Measurements from ENCODE around the gene FXYD1.
"Not testable (repeated sequence)": the region's sequence is repeated elsewhere in the genome, so short reads cannot be mapped to it uniquely, and the experiment has no call there.

The FXYD1 gene

GRCh38 chr19:35144259-35144599 is 5.6 kb downstream of the FXYD1 start:
- no peak for DNase-seq

GRCh38 chr19:35144600-35145436 is 6.2 kb downstream of the FXYD1 start:
- DNase-seq: no peak

- DNase-seq: no peak
These were observed 8.3 kb downstream of the FXYD1 start for GRCh38 chr19:35146746-35147459.

DNA sequence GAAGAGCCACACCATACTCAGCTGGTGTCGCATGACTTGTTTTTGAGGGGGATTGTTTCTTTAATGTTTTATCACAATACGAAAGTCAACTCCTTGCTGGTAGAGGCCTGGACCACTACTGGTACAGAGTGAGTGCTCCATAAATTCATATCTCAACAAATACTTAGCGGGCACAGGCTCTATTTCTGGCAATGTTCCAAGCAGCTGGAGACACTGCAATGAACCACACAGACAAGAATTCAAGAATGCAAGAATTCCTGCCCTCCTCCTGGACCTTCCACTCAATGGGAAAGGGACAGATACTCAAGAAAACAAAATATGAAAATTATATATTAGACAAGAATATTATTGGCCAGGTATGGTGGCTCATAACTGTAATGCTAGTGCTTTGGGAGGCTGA is 10.8 kb downstream of the FXYD1 start:
- no peak for DNase-seq

GRCh38 chr19:35150445-35150844 is 11.8 kb downstream of the FXYD1 start:
- DNase-seq: no peak

DNA sequence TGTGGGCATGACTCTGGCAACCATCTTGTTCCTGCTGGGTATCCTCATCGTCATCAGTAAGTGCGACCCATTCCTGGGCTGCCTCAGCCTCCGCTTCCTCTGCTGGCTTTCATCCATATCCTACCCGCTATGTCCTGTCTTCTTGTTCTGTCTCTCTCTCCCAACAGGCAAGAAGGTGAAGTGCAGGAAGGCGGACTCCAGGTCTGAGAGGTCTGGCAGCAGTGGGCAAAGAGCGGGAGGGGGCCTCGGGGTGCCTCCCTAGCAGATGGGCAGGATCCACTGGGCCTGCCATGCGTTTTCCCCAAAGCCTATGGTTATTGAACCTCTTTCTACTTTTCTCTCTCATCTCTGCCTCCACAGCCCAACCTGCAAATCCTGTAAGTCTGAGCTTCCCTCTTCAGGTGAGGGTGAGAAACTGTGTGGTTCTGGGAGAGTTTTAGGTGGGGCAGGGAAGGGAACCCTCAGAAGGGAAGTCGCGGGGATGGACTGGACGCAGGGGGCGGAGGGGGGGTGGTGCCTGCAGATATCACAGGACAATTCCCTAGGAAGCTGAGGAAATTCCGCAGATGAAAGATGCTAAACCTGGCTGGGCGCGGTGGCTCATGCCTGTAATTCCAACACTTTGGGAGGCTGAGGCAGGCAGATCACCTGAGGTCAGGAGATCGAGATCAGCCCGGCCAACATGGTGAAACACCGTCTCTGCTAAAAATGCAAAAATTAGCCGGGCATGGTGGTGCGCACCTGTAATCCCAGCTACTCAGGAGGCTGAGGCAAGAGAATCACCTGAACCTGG is 12.8 kb downstream of the FXYD1 start:
- no peak for DNase-seq

GRCh38 chr19:35153129-35153522 is 14.5 kb downstream of the FXYD1 start:
- DNase-seq: not testable (repeated sequence)

DNA sequence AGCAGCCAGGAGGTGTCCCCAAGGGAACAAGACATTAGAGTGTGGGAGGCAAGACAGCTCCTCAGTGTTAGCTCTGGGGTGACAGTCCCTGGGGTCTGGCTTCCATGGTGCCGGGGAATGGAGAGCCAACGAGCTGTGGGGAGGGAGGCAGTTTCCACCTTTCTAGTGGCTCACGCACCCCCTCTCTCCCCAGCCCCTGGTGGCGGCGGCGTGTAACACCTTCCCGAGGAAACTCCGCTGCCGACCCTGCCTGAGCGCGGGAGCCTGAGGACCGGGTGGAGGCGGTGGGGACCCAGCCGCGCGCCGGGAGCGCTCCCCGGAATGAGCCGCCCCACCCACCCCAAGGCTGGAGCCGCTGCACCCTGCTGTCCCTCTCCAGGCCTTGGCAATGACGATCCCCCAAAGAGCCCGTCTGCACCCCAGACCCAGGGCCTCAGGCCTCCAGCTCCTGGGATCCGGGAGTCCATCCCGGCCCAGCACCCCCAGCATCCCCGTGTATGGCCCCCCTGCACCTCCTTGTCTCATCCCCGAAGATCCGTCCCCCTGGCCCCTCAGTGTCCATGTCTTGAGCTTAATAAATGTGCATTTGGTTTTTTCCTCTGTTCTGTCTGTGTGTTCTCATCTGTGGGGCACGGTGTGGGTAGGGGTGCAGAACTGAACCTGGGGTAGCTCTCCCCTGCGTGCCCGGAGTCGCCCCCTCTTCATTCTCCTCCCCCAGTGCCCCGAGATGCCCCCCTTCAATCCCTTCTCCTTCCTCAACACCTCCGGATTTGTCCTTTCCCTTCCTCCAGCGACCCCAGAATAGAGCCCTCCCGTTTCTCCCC is 15.3 kb downstream of the FXYD1 start:
- no peak for DNase-seq

DNA sequence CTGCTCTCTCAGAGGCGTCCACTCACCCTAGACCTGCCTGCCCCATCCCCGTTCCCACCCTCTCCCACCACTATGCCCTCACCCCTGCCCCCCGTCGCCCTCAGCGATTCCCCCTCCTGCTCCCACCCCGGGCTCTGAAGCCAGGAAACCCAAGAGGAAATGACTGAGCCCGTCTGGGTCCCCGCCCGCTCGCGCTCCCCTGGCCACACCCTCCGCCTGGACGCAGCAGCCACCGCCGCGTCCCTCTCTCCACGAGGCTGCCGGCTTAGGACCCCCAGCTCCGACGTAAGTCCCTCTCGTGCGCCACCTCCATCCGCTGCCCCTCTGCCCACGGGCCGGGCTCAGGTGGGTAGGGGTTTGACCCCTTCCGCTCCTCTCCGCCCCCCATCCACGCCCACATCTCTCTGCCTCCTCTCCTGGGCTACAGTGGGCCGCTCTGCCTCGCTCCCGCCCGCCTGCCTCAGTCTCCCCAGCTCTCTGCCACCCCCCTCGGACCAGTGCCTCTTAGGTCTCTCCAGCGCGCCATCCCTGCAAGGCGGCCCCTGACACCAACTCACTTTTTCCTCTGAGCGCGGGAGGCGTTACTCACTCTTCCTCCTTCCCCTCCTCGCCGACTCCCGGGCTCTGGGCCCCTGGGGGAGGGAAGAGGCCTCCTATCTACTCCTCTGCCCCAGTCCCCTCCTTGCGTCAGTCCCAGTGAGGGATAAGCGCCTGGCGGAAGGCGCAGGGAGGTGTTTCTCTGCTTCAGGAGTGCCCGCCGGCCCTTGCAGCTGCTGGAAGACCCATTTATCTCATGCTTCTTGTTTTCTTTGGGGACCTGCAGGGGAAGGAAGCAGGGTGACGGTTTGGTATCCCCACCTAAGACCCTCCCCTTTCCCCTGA is 16.1 kb downstream of the FXYD1 start, which contains the start of gene FXYD5:
Gene FXYD5, plus strand, starts transcription at position 211 of the 882 bp plus-strand sequence. CDS start 816 bp downstream, outside the sequence.
- DNase-seq: no peak

DNA sequence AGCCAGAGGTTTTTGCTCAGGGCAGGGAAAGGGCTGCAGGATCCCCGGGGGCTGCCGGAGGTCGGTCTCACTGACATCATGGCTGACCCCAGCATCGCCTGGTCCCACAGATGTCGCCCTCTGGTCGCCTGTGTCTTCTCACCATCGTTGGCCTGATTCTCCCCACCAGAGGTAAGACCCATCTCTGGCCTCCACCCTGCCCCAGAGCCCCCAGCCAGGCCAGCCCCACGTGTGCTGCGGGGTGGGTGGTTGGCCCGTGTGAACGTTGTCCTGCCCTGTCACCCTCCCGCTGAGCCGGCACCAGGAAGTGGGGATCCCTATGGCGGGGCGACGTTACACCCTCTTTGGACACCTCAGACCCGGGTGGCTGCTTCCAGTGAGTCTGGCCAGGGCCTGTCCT is 16.8 kb downstream of the FXYD1 start:
- DNase-seq: no peak

- DNase-seq: no peak
These were observed 17.5 kb downstream of the FXYD1 start for GRCh38 chr19:35155981-35156672.

- no peak for DNase-seq
These were observed 18.0 kb downstream of the FXYD1 start for GRCh38 chr19:35156673-35157014.

DNA sequence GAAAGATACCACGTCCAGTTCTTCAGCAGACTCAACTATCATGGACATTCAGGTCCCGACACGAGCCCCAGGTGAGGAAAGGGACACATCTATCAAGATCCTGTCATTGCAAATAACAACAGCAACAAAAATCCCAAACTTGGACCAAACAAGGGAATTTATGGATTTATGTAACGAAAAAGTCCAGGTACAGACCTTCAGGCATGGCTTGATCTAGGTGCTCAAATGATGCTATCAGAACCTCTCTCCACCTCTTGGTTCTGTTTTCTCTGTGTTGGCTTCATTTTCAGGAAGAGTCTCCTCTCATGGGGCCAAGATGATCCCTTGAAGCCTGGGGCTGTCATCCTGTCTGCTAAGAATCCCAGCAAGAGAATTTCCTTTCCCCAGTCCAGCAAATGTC is 18.8 kb downstream of the FXYD1 start:
- no peak for DNase-seq

- DNase-seq: no peak
These were observed 21.0 kb downstream of the FXYD1 start for GRCh38 chr19:35159606-35160005.

- DNase-seq: no peak
These were observed 22.2 kb downstream of the FXYD1 start for GRCh38 chr19:35160629-35161433.

DNA sequence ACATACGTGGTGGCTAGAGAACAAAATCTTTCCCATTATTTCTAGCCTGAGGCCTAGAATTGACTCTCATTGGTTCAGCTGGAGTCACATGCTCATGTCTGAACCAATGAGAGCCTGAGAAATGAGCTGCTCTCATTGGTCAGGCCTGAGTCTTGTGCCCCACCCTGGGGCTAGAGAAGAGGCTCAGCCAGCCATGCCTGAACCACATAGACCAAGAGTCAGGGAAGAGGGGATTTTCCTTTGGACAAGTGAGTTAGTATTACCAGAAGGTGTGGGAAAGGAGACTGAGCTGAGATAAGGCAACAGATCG is 22.8 kb downstream of the FXYD1 start:
- DNase-seq: no peak

DNA sequence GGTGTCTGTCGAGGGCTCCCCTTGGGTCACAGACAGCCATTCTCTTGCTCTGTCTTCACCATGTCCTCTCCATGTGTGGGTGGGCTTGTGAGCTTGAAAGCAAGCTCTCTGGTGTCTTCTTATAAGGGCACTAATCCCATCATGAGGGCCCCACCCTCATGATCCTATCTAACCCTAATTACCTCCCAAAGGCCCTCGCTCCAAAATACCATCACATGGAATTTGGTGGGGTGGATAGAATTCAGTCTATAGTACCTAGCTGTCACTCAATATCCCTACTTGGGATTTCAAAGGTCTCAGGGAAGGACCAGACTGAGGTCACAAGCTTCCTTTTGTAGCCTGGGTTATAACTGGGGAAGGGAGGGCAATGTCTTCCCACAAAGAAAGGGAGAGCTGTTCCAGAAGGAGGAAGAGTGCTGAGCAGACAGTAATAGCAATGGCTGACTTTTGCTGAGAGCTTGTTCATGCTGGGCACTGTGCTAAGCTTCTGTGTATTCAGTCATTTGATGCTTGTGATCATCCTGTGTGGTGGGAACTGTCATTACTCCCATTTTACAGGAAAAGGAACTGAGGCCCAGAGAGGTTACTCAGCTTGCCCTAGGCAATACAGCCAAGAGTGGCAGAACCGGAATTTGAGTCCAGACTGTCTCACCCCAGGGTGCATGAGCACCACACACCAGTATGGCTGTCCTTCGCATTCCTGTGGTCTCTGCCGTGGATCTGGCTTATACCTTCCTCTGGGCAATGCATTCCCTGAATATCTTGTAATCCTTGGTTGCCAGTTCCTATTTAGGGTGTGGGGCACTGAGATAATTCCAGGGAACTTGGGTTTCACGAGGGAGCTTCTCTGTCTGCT is 24.1 kb downstream of the FXYD1 start:
- no peak for DNase-seq

GRCh38 chr19:35164418-35164817 is 25.8 kb downstream of the FXYD1 start:
- no peak for DNase-seq

Data from NCI-H510A (cell line).